Right lobe of liver (tissue), 6 donors: ENCODE results near the gene SIGLEC10. TPM values are rescaled to one million over a fixed set of nuclear protein-coding genes. Genes with fewer than 3 reads are reported as not detected.

Source experiments
- ATAC-seq, 4 donors: fragments of 200-7000 bp; cut with Tn5 transposase; one replicate each; pipeline ENCODE4 v1.9.1; 2020; ENCODE audit warnings: mild to moderate bottlenecking in 4 of 4, moderate library complexity in 4 of 4
- DNase-seq, 3 donors: peaks; one replicate each; pipeline ENCODE4 v3.0.0-alpha.2; 2020
- H3K27ac ChIP-seq, 3 donors: fragments of 200-600 bp; one replicate each; pipeline ENCODE4 v1.8.0; 2022
- H3K27me3 ChIP-seq, 2 donors: fragments of 200-600 bp; one replicate each; pipeline ENCODE4 v1.8.0; 2022
- H3K36me3 ChIP-seq, 4 donors: fragments of 200-600 bp; sonication (generic) in 1 of 4; one replicate each; pipeline versions ENCODE4 v1.5.1 to v1.8.0; 2017 to 2022; ENCODE audit warnings: control low read depth in 1 of 4
- H3K4me1 ChIP-seq, 4 donors: fragments of 200-600 bp; sonication (generic) in 1 of 4; one replicate each; pipeline versions ENCODE4 v1.5.1 to v1.8.0; 2017 to 2022; ENCODE audit warnings: control low read depth in 1 of 4
- H3K4me3 ChIP-seq, 3 donors: fragments of 200-600 bp; one replicate each; pipeline ENCODE4 v1.8.0; 2022
- H3K9me3 ChIP-seq, 4 donors: fragments of 200-600 bp; sonication (generic) in 1 of 4; one replicate each; pipeline versions ENCODE4 v1.5.1 to v1.8.0; 2017 to 2022; ENCODE audit warnings: control low read depth in 1 of 4
- POLR2A ChIP-seq: fragments of 450-650 bp; IDR thresholded peaks from one replicate; pipeline ENCODE4 v1.6.1; 2017; ENCODE audit warnings: antibody characterized with exemption, mild to moderate bottlenecking
- WGBS: methylation state at CpG from one replicate; pipeline ENCODE4 v1.1.6; 2018; ENCODE audit warnings: low coverage, low lambda C conversion rate; ENCODE audit not compliant: insufficient coverage; ENCODE audit errors: missing lambda C conversion rate; 5-methylcytosine and 5-hydroxymethylcytosine counted together
- intact Hi-C, 2 donors: fragments of 100-400 bp; cut with DNase I; formaldehyde crosslinking; loops; one replicate each; pipeline versions ENCODE4 v1.11.2 to v1.14.1; 2022
- total RNA-seq, 6 experiments: library from RNA; depleted of rRNA in 2 of 6; stranded (reverse); fragments of >200 nt in 2 of 6; fragmentation: NEBNext Ultra II Directional in 3 of 6; extraction: Animal tissue kit (Norgen Biotek cat#: 25700) in 3 of 6; gene quantifications; one replicate each; pipeline versions ENCODE4 v1.1.0 to v1.2.4, GENCODE V29; 2016 to 2023
- TF ChIP-seq, protein P1 (sequence below), 4 donors: fragments of 200-600 bp in 3 of 4; fragments of 450-650 bp in 1 of 4; IDR thresholded peaks; one replicate each; pipeline versions ENCODE4 v1.5.1 to v1.8.0; 2016 to 2022; ENCODE audit warnings: antibody characterized with exemption in 4 of 4, mild to moderate bottlenecking in 2 of 4
- donor health status: DM: no; HTN: yes; CAD: no.
- donor health status: DM: no; HTN: no; CAD: no.
- donor health status: DM: no; HTN: no; CAD: no.
- donor health status: DM: no; HTN: yes; CAD: no.
- donor health status: DM: no; HTN: yes; CAD: no.

SIGLEC10 gene
- total RNA-seq, 6 experiments from 2014 or later, result 2.0 to 12.4 (median 5.6) TPM

- Histone ChIP-seq H3K4me3 (peak within 1 kb of the TSS; percentile 77 to 92 (median 83)), H3K9me3 (no peaks in the 10 kb centered on the region), H3K27me3 (no peaks in the 10 kb centered on the region), H3K27ac (peak within 1 kb of the TSS in 2 of 3 donors; percentile 47 to 95), H3K4me1 (peaks cover 0 to 19% (median 4%) of the 10 kb centered on the region in 4 donors), H3K36me3 (no peaks in the 10 kb centered on the region)
- intact Hi-C loops, result no loop called here
- TF ChIP-seq, protein P1, sequence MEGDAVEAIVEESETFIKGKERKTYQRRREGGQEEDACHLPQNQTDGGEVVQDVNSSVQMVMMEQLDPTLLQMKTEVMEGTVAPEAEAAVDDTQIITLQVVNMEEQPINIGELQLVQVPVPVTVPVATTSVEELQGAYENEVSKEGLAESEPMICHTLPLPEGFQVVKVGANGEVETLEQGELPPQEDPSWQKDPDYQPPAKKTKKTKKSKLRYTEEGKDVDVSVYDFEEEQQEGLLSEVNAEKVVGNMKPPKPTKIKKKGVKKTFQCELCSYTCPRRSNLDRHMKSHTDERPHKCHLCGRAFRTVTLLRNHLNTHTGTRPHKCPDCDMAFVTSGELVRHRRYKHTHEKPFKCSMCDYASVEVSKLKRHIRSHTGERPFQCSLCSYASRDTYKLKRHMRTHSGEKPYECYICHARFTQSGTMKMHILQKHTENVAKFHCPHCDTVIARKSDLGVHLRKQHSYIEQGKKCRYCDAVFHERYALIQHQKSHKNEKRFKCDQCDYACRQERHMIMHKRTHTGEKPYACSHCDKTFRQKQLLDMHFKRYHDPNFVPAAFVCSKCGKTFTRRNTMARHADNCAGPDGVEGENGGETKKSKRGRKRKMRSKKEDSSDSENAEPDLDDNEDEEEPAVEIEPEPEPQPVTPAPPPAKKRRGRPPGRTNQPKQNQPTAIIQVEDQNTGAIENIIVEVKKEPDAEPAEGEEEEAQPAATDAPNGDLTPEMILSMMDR (IDR thresholded peaks at IDR 0.05), result no peak
- TF ChIP-seq POLR2A, result no peak
- ATAC-seq, result no peak
- WGBS, result 83% methylated on average over 9 of the region's 23 CpGs
- DNase-seq, result no peak
These were observed 48.8 kb downstream of the SIGLEC10 start, which contains the start of gene CLDND2 for GRCh38 chr19:51368366-51369282. CLDND2 (minus strand) TSS chr19:51369003; CDS start chr19:51368577, 426 bp downstream.

DNA sequence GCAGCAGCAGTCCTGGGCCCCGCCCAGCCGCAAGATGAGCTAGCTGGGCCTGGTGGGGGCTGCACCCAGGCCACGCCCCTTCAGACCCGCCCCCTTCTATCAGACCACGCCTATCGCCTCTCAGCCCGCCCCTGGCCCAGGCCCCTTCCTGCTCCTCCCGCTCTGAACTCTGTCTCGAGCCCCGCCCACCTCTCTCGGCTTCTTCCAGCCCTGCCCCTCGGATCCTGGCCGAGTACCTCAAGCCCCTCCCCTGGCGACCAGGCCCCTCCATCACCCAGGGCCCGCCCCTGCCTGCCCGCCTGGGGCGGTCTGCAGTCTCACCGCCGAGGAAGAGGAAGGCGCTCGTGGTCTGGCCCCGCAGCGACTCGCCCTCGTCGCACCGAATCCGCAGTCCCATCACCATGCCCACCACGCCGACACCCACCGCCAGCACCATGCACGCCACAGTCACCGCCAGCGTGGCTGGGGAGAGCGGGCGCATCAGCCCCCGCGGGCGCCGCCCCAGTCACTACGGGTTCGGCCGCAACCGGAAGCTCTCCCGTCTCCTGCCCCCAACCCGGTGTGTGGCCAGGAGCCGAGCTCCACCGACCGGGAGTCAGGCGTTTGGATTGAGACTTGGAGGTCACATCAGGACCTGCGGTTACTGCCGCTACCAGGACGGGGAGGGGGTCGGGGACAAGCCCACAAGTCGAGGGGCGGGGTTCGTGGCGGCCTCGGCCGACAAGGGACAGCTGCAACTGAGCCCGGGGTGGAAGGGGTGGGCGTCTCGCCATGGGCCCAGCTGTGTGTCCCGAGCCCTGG lies 49.7 kb downstream of the SIGLEC10 start:
- Histone ChIP-seq H3K9me3 (no peaks in the 10 kb centered on the region), H3K27me3 (no peaks in the 10 kb centered on the region), H3K36me3 (no peaks in the 10 kb centered on the region), H3K4me1 (peaks cover 0 to 27% (median 4%) of the 10 kb centered on the region in 4 donors), H3K4me3 (peak overlapping the region; percentile 77 to 92 (median 83)), H3K27ac (peak overlapping the region; percentile 84 to 95 (median 94))
- 9% methylated on average over 19 of the region's 64 CpGs for WGBS
- intact Hi-C loops, result no loop called here
- peak; percentile 78 to 89 (median 81) for ATAC-seq
- TF ChIP-seq, protein P1 (IDR thresholded peaks at IDR 0.05), result no peak
- TF ChIP-seq POLR2A, result peak; percentile 50
- peak; percentile 100 for DNase-seq

GRCh38 chr19:51367255-51367564 lies 50.2 kb downstream of the SIGLEC10 start:
- Histone ChIP-seq H3K27me3 (no peaks in the 10 kb centered on the region), H3K9me3 (no peaks in the 10 kb centered on the region), H3K4me1 (peaks cover 0 to 33% (median 6%) of the 10 kb centered on the region in 4 donors), H3K27ac (peak overlapping the region; percentile 84 to 95 (median 94)), H3K36me3 (no peaks in the 10 kb centered on the region), H3K4me3 (peak overlapping the region; percentile 77 to 92 (median 83))
- intact Hi-C loops, result no loop called here
- TF ChIP-seq, protein P1 (IDR thresholded peaks at IDR 0.05), result no peak
- peak; percentile 84 for TF ChIP-seq POLR2A
- no CpG with 5 or more reads among the region's 15 CpGs for WGBS
- DNase-seq (peak in 1 of 3 donors; percentile 76), ATAC-seq (no peak)

- H3K4me1 ChIP-seq, result peaks cover 0 to 37% (median 7%) of the 10 kb centered on the region in 4 donors
- H3K4me3 ChIP-seq, result peak overlapping the region; percentile 83 to 92 (median 92)
- intact Hi-C loops, result no loop called here
- no peaks in the 10 kb centered on the region for H3K27me3 ChIP-seq
- under 1% methylated on average over 49 of the region's 54 CpGs for WGBS
- DNase-seq (peak; percentile 98 to 100 (median 99)), ATAC-seq (peak; percentile 62 to 79 (median 72))
- peak; percentile 84 for TF ChIP-seq POLR2A
- TF ChIP-seq, protein P1 (IDR thresholded peaks at IDR 0.05), result no peak
- peak overlapping the region; percentile 94 to 96 (median 95) for H3K27ac ChIP-seq
- no peaks in the 10 kb centered on the region for H3K36me3 ChIP-seq
- no peaks in the 10 kb centered on the region for H3K9me3 ChIP-seq
These were observed 50.8 kb downstream of the SIGLEC10 start for GRCh38 chr19:51366389-51367254.
